Measurements from ENCODE around the gene OSBPL9. TPM values are rescaled to one million over a fixed set of nuclear protein-coding genes. Genes with fewer than 3 reads are reported as not detected.
"Not testable (repeated sequence)": the region's sequence is repeated elsewhere in the genome, so short reads cannot be mapped to it uniquely, and the experiment has no call there.

Gene OSBPL9
- total RNA-seq, 2 experiments from 2014 or later: 40.0 to 42.7 TPM

DNA sequence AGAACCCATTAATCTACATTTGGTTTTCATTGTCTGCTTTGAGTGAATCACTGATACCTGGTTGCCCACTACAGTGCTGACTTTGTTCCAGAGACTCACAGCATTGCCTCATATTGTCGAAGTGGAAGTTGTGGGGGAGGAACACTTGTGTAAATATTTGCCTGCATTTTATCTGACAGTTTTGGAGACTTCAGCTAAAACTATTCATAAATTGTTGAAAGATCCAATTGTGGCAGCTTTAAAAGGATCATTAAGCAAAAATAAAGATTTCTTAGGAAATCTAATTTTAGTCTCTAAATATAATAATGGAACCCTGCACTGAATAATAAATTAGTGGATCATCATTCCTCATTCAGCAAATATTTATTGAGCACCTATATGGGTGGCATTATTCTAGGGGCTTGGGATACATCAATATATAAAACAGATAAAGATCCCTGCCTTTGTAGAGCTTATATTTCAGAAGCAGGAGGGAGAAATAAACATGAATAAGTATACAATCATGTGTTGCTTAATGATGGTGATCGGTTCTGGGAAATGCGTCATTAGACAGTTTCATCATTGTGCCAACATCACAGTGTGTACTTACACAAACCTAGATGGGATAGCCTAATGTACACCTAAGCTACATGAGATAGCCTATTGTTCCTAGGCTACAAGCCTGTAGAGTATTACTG lies 73.5 kb downstream of the OSBPL9 start:
- Mint-ChIP-seq H3K4me1 (peaks cover 2% of the 10 kb centered on the region), H3K36me3 (ENCODE audit: low read depth) (no peaks in the 10 kb centered on the region), H3K27me3 (no peaks in the 10 kb centered on the region), H3K9me3 (no peaks in the 10 kb centered on the region), H3K27ac (no peak overlapping the region), H3K4me3 (no peak overlapping the region)
- DNase-seq: no peak
- CTCF ChIA-PET: interaction anchor here (0.6 kb wide), 2 partner anchors 46 to 1621 kb away, joined by 4 to 5 read pairs; no protein-coding TSS in a partner anchor
- POLR2A ChIA-PET: no interaction called here

DNA sequence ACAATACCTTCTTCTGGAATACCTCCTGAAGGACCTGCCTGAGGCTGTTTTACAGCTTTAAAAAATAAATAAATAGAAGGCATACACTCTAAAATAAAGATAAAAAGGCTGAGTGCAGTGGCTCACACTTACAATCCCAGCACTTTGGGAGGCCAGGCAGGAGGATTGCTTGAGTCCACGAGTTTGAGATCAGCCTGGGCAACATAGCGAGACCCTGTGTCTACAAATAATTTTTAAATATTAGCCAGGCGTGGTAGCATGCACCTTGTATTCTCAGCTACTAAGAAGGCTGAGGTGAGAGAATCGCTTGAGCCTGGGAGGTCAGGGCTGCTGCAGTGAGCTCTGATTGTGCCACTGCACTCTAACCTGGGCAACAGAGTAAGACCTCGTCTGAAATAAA lies 75.0 kb downstream of the OSBPL9 start:
- H3K4me1 Mint-ChIP-seq: peaks cover 2% of the 10 kb centered on the region
- H3K27me3 Mint-ChIP-seq: no peaks in the 10 kb centered on the region
- no peak overlapping the region for H3K27ac Mint-ChIP-seq
- ChIA-PET CTCF (no interaction called here), POLR2A (no interaction called here)
- DNase-seq: no peak
- no peaks in the 10 kb centered on the region for H3K9me3 Mint-ChIP-seq
- H3K4me3 Mint-ChIP-seq: no peak overlapping the region
- no peaks in the 10 kb centered on the region for H3K36me3 Mint-ChIP-seq (ENCODE audit: low read depth)

DNA sequence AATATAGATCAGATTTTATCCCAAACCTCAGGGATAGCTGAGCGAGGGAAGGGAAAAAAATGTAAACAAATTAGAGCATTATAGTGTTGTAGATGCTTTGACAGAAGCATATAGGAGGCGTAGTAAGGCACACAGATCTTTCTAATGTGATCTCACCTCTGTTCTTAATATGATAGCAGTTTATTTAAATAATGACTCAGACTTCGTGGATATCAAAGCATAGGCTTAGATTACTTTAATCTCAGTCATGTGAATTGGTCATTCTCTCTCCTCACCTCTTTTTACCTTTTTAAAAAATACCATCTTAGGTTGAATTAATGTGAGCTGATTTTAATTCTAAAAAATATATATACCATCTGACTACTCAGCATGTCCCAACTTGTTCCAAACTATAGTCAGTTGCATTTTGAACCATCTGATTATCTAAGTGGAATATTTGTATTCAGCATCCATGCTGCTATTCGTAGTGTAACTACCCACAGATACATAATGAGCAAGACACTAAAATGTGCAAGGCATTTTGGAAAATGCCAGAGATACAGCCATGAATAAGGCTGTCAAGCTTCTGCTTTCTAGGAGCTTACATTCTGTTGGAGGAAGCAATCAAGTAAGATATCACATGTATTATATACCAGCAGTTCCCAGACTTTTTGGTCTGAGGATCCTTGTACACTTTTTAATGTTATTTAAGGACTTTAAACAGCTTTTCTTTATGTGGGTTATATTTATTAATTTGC lies 76.7 kb downstream of the OSBPL9 start:
- ChIA-PET CTCF (no interaction called here), POLR2A (no interaction called here)
- no peak for DNase-seq
- Mint-ChIP-seq H3K9me3 (no peaks in the 10 kb centered on the region), H3K27me3 (no peaks in the 10 kb centered on the region), H3K4me1 (peaks cover 2% of the 10 kb centered on the region), H3K27ac (no peak overlapping the region), H3K4me3 (no peak overlapping the region), H3K36me3 (ENCODE audit: low read depth) (no peaks in the 10 kb centered on the region)

DNA sequence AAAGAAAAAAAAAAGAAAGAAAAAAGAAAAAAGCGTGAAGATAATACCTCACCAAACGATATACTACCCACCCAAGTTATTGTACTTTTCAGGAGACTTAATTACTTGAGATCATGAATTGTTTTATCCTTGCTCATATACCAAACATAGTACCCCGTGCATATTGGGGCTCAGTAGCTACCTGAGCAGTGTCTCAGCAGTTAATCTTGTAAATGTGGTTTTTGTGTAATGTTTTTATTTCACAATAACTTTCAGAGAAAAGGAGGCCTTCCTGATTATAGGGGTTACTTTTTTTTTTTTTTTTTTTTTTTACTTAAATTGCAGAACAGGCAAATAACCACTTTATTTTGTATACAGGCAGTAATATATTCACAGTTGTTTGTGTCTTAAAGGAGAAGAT lies 80.3 kb downstream of the OSBPL9 start:
- H3K4me1 Mint-ChIP-seq: no peaks in the 10 kb centered on the region
- H3K9me3 Mint-ChIP-seq: no peaks in the 10 kb centered on the region
- H3K27me3 Mint-ChIP-seq: no peaks in the 10 kb centered on the region
- H3K36me3 Mint-ChIP-seq (ENCODE audit: low read depth): no peaks in the 10 kb centered on the region
- H3K4me3 Mint-ChIP-seq: no peak overlapping the region
- DNase-seq: no peak
- POLR2A ChIA-PET: no interaction called here
- no peak overlapping the region for H3K27ac Mint-ChIP-seq
- CTCF ChIA-PET: interaction anchor here (0.7 kb wide), 1 partner anchor 530 kb away, joined by 3 read pairs; no protein-coding TSS in a partner anchor

DNA sequence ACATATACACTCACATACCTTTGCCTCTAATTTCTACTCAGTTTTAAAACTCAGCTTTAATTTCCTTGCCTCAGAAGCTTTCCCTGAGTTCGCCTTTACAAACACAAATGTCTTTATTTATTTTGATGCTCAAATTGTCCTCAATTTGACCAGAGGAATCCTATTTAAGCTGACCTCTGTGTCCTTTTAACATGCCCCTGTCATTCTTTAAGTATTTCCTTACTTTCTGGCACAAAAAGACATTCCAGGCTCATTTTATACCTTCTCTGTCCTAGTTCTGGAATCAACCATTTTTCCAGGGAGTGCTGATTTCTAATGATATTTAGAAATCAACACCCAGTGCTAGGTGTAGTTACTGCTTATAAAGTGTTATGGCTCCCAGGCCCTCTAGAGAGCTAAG lies 82.5 kb downstream of the OSBPL9 start:
- ChIA-PET POLR2A (no interaction called here), CTCF (interaction anchor here (0.6 kb wide), 2 partner anchors 12 to 32 kb away, joined by 3 to 4 read pairs; no protein-coding TSS in a partner anchor)
- no peak for DNase-seq
- Mint-ChIP-seq H3K9me3 (no peaks in the 10 kb centered on the region), H3K27ac (no peak overlapping the region), H3K27me3 (no peaks in the 10 kb centered on the region), H3K4me1 (no peaks in the 10 kb centered on the region), H3K36me3 (ENCODE audit: low read depth) (peaks cover 2% of the 10 kb centered on the region), H3K4me3 (no peak overlapping the region)

DNA sequence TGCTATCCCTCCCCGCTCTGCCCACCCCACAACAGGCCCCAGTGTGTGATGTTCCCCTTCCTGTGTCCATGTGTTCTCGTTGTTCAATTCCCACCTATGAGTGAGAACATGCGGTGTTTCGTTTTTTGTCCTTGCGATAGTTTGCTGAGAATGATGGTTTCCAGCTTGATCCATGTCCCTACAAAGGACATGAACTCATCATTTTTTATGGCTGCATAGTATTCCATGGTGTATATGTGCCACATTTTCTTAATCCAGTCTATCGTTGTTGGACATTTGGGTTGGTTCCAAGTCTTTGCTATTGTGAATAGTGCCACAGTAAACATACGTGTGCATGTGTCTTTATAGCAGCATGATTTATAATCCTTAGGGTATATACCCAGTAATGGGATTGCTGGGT lies 84.9 kb downstream of the OSBPL9 start:
- H3K4me1 Mint-ChIP-seq; CTCF ChIA-PET; H3K9me3 Mint-ChIP-seq; H3K36me3 Mint-ChIP-seq (ENCODE audit: low read depth); DNase-seq; H3K27me3 Mint-ChIP-seq; H3K4me3 Mint-ChIP-seq; POLR2A ChIA-PET; H3K27ac Mint-ChIP-seq: not testable (repeated sequence)

DNA sequence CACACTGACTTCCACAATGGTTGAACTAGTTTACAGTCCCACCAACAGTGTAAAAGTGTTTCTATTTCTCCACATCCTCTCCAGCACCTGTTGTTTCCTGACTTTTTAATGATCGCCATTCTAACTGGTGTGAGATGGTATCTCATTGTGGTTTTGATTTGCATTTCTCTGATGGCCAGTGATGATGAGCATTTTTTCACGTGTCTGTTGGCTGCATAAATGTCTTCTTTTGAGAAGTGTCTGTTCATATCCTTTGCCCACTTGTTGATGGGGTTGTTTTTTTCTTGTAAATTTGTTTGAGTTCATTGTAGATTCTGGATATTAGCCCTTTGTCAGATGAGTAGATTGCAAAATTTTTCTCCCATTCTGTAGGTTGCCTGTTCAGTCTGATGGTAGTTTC lies 85.3 kb downstream of the OSBPL9 start:
- H3K9me3 Mint-ChIP-seq; H3K4me3 Mint-ChIP-seq; DNase-seq; H3K36me3 Mint-ChIP-seq (ENCODE audit: low read depth); H3K27ac Mint-ChIP-seq; H3K4me1 Mint-ChIP-seq; CTCF ChIA-PET; H3K27me3 Mint-ChIP-seq; POLR2A ChIA-PET: not testable (repeated sequence)

DNA sequence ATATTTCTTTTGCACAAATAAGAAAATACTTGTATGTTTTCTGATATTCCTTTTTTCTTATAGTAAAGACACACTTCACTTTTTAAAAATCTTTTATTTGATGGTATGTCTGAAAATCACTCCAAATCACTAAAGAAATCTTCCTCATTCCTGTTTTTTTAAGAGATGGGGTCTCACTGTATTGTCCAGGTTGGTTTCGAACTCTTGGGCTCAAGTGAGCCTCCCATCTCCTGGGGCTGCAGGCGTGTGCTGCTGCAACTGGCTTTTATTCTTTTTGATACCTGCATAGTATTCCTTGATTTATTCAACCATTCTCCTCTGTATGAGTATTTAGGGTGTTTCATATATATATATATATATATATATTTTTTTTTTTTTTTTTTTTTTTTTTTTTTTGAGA lies 88.1 kb downstream of the OSBPL9 start:
- ChIA-PET POLR2A (no interaction called here), CTCF (no interaction called here)
- H3K9me3 Mint-ChIP-seq: no peaks in the 10 kb centered on the region
- H3K4me3 Mint-ChIP-seq: no peak overlapping the region
- H3K27ac Mint-ChIP-seq: no peak overlapping the region
- no peaks in the 10 kb centered on the region for H3K4me1 Mint-ChIP-seq
- H3K36me3 Mint-ChIP-seq (ENCODE audit: low read depth): peaks cover 2% of the 10 kb centered on the region
- no peak for DNase-seq
- no peaks in the 10 kb centered on the region for H3K27me3 Mint-ChIP-seq

DNA sequence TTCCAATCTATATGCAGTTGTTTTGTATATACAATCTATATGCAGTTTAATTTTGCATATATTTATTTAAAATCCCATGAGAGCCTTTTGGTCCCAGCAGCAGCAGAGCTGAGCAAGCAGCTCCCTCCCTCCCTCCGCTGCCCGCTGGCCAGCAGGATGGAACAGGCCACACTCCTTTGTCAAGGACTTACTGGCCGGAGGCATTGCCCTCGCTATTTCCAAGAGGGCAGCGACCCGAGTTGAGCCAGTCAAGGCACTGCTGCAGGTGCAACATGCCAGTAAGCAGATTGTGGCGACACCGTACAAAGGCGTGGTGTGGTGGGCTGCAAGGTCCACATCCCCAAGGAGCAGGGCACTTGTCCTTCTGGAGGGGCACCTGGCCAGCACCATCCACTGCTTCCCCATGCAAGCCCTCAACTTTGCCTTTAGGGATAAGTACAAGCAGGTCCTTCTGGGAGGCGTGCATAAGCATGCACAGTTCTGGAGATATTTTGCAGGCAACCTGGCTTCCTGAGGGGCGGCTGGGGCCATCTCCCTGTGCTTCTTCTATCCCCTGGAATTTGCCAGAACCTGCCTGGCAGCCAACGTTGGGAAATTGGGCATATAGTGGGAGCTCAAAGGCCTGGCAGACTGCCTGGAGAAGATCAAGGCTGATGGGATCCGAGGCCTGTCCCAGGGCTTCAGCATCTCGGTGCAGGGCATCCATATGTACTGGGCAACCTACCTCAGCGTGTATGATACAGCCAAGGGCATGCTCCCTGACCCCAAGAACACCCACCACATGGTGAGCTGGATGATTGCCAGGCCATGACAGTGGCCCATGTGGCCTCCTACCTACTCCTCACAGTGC lies 92.2 kb downstream of the OSBPL9 start:
- Mint-ChIP-seq H3K27ac (no peak overlapping the region), H3K36me3 (ENCODE audit: low read depth) (peaks cover 2% of the 10 kb centered on the region), H3K27me3 (no peaks in the 10 kb centered on the region), H3K9me3 (no peaks in the 10 kb centered on the region), H3K4me1 (peaks cover 2% of the 10 kb centered on the region), H3K4me3 (no peak overlapping the region)
- POLR2A ChIA-PET: no interaction called here
- no peak for DNase-seq
- CTCF ChIA-PET: no interaction called here

DNA sequence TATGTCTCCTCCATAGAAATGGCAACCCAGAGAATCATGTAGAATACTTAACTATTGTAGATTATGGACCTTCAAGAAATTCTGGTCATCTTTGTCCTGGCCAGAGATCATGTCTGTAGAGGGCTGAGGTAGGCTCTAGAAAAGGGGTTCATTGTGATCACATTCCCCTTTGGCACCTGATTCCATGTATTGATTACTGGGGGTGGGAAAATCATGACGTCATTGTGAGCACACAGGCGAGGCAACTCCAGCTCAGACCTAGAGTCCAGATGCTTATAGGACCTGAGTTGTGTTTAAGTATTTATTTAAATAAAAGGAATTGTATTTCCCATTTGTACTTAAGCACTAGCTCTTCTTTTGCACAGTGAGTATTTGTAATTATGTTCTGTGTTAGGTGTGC lies 93.1 kb downstream of the OSBPL9 start:
- H3K27ac Mint-ChIP-seq: no peak overlapping the region
- no peak overlapping the region for H3K4me3 Mint-ChIP-seq
- H3K9me3 Mint-ChIP-seq: no peaks in the 10 kb centered on the region
- ChIA-PET CTCF (no interaction called here), POLR2A (no interaction called here)
- no peaks in the 10 kb centered on the region for H3K27me3 Mint-ChIP-seq
- H3K4me1 Mint-ChIP-seq: peaks cover 2% of the 10 kb centered on the region
- no peak for DNase-seq
- H3K36me3 Mint-ChIP-seq (ENCODE audit: low read depth): no peaks in the 10 kb centered on the region

DNA sequence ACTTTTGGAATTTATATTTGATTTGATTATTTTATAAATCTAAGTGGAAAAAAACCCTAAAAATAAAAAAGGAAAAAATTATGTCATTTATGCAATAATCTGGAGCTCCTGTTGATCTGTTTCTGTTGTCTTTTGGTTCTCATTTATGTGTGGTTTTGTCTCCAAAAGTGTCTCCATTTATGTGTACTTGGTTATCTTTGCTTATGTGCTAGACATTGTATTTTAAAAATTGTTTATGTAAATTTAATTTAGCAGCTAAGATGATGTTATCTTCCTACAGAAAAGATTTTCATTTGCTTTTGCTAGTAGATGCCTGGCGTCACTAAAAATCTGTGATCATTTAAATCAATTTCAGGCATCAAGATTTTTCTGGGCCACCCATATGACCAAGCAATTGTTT lies 95.7 kb downstream of the OSBPL9 start:
- peaks cover 2% of the 10 kb centered on the region for H3K4me1 Mint-ChIP-seq
- peaks cover 2% of the 10 kb centered on the region for H3K36me3 Mint-ChIP-seq (ENCODE audit: low read depth)
- CTCF ChIA-PET: interaction anchor here (1.1 kb wide), 1 partner anchor 56 kb away, joined by 3 read pairs; no protein-coding TSS in a partner anchor
- POLR2A ChIA-PET: no interaction called here
- H3K27me3 Mint-ChIP-seq: no peaks in the 10 kb centered on the region
- H3K4me3 Mint-ChIP-seq: no peak overlapping the region
- no peak for DNase-seq
- no peak overlapping the region for H3K27ac Mint-ChIP-seq
- no peaks in the 10 kb centered on the region for H3K9me3 Mint-ChIP-seq

DNA sequence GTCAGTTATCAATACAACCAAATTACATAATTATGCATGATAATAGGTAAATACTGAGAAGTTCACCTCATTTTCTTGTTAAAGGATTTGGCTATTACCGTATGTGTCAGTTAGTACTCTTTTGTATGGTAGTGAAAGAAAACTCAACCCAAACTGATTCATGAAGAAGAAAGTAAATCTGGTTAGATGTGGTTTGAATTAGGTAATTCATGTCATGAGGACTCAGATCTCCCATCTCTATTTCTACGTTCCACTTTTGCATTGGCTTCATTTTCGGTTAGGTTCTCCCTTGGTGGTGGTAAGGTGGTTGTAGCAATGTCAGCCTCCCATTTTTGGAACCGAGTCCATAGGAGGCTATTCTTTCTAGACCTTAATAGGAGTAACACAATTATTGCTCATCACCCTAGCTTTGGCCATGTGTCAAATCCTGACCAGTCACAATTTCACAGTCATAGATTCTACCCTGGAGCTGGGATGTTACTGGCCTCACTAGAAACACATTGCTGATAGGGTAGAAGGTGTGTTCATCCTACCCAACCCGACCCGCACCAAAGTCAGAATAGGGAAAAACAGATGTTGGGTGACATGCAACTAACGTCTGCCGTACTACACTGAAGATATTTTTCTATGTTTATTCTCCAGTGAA lies 97.6 kb downstream of the OSBPL9 start:
- Mint-ChIP-seq H3K9me3 (no peaks in the 10 kb centered on the region), H3K27ac (no peak overlapping the region), H3K36me3 (ENCODE audit: low read depth) (peaks cover 2% of the 10 kb centered on the region), H3K27me3 (no peaks in the 10 kb centered on the region), H3K4me3 (no peak overlapping the region), H3K4me1 (peaks cover 7% of the 10 kb centered on the region)
- ChIA-PET CTCF (interaction anchor here (1.0 kb wide), 1 partner anchor 50 kb away, joined by 3 read pairs; no protein-coding TSS in a partner anchor), POLR2A (no interaction called here)
- DNase-seq: no peak

DNA sequence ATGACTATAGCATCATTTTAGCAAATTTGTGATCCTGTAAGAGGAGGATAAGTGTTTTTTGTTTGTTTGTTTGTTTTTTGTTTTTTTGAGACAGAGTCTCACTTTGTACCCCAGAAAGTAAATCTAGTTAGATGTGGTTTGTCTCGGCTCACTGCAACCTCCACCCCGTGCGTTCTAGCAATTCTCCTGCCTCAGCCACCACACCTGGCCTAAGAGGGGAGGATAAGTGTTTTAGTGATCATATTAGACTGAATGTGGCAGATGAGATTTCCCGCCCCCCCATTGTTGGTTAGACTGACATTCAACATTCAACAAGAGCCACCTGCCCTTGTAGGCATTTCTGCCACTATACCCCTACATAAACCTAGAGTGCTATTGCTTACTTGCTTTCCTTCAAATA lies 98.5 kb downstream of the OSBPL9 start:
- Mint-ChIP-seq H3K27me3 (no peaks in the 10 kb centered on the region), H3K9me3 (no peaks in the 10 kb centered on the region), H3K27ac (no peak overlapping the region), H3K4me3 (no peak overlapping the region), H3K36me3 (ENCODE audit: low read depth) (peaks cover 2% of the 10 kb centered on the region), H3K4me1 (peaks cover 7% of the 10 kb centered on the region)
- POLR2A ChIA-PET: no interaction called here
- DNase-seq: no peak
- CTCF ChIA-PET: no interaction called here
